Fibroblast of lung (primary cell): ENCODE results near the gene OGFOD2. TPM values are rescaled to one million over a fixed set of nuclear protein-coding genes. Genes with fewer than 3 reads are reported as not detected.

Source experiments
- DNase-seq, 2 donors: peaks; one replicate each; pipeline versions ENCODE4 v3.0.0 to v3.0.0-alpha.2; 2010; ENCODE audit warnings: low read depth in 2 of 2
- H2AFZ ChIP-seq: 2 replicates; pipeline ENCODE4 v1.5.1; 2012; ENCODE audit warnings: low read length, control low read depth, inconsistent platforms
- H3K27ac ChIP-seq: 2 replicates; pipeline ENCODE4 v1.5.1; 2011; ENCODE audit warnings: low read length, control low read depth; ENCODE audit not compliant: insufficient read depth
- H3K27me3 ChIP-seq: 2 replicates; pipeline ENCODE4 v1.5.1; 2011; ENCODE audit warnings: mild to moderate bottlenecking, low read length; ENCODE audit not compliant: control insufficient read depth, insufficient read depth
- H3K36me3 ChIP-seq: 2 replicates; pipeline ENCODE4 v1.5.1; 2011; ENCODE audit warnings: low read length; ENCODE audit not compliant: control insufficient read depth, insufficient read depth
- H3K4me1 ChIP-seq: 2 replicates; pipeline ENCODE4 v1.5.1; 2011; ENCODE audit warnings: low read length; ENCODE audit not compliant: control insufficient read depth, insufficient read depth; ENCODE audit errors: extremely low read depth
- H3K4me2 ChIP-seq: 2 replicates; pipeline ENCODE4 v1.5.1; 2011; ENCODE audit warnings: low read length, control low read depth; ENCODE audit not compliant: insufficient read depth; ENCODE audit errors: extremely low read depth
- H3K4me3 ChIP-seq, 4 experiments: fragments of 200-600 bp in 1 of 4; sonication (generic) in 1 of 4; replicated peaks in 1 of 4; 2 replicates each; pipeline ENCODE4 v1.5.1; 2011 to 2016; ENCODE audit warnings: low read length in 4 of 4, low read depth in 3 of 4, mild to moderate bottlenecking in 3 of 4, control low read depth in 2 of 4, inconsistent platforms in 1 of 4, mixed read lengths in 1 of 4; ENCODE audit not compliant: insufficient read depth in 1 of 4; ENCODE audit errors: control extremely low read depth in 1 of 4
- H3K79me2 ChIP-seq: 2 replicates; pipeline ENCODE4 v1.5.1; 2012; ENCODE audit warnings: mild to moderate bottlenecking, low read length, inconsistent platforms; ENCODE audit not compliant: control insufficient read depth, insufficient read depth
- H3K9ac ChIP-seq: 2 replicates; pipeline ENCODE4 v1.5.1; 2011; ENCODE audit warnings: mild to moderate bottlenecking, low read length, control low read depth; ENCODE audit not compliant: insufficient read depth
- H3K9me3 ChIP-seq: 2 replicates; pipeline ENCODE4 v1.5.1; 2012; ENCODE audit warnings: low read depth, low read length; ENCODE audit not compliant: control insufficient read depth, insufficient read depth
- H4K20me1 ChIP-seq: 2 replicates; pipeline ENCODE4 v1.5.1; 2011; ENCODE audit warnings: low read length; ENCODE audit not compliant: control insufficient read depth, insufficient read depth; ENCODE audit errors: extremely low read depth
- EZH2 ChIP-seq: IDR thresholded peaks from 2 replicates; pipeline ENCODE4 v1.5.1; 2012; ENCODE audit warnings: low read length, control low read depth, mild to moderate bottlenecking; ENCODE audit errors: missing control alignments
- polyA plus RNA-seq, 2 donors: library from polyadenylated mRNA; depleted of rRNA in 1 of 2; stranded (reverse) in 1 of 2; unstranded in 1 of 2; fragments of >200 nt; gene quantifications; 2 replicates each; pipeline ENCODE4 v1.2.1, GENCODE V29; 2011 to 2012; ENCODE audit warnings: missing spikeins in 1 of 2
- total RNA-seq: library from RNA; depleted of rRNA; stranded (reverse); fragments of >200 nt; gene quantifications from 2 replicates; pipeline ENCODE4 v1.2.1, GENCODE V29; 2014
- TF ChIP-seq, protein P1 (sequence below), 2 donors: IDR thresholded peaks in 1 of 2; conservative IDR thresholded peaks in 1 of 2; 1 replicate in 1 of 2; 2 replicates in 1 of 2; pipeline ENCODE4 v1.5.1; 2011 to 2012; ENCODE audit warnings: low read length in 2 of 2, control low read depth in 1 of 2, inconsistent platforms in 1 of 2, low read depth in 1 of 2, mild to moderate bottlenecking in 1 of 2

The OGFOD2 gene
- total and polyA plus RNA-seq, 2 donors (not counting 1 experiment from before 2014, with no cell fraction given) = 5.2 to 9.6 TPM

DNA sequence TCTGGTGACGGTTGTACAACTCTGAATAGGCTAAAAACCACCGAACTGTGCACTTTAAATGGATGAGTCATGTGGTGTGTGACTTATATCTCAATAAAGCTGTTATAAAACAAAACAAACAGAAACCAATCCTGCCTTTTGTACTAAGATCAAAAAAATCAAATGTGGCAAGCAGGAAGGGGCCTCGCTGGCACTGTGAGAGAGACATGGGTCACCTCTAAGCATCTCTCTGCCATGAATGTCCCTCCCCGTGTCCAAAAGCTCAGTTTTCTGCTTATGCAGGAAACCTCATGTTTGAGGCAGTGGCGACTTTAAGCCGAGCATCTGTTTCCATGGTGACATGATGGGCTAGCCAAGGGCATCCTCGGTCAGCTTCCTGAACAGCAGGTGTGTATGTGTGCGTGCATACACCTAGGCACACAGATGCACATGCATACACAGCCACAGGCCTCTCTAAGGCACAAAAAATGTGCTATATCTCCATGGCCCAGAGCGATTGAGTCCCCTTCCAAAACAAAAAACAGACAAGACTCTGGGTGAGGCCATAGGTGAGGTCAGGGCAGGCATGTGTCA, 49.9 kb downstream of the OGFOD2 start:
- Histone ChIP-seq H3K79me2 (no peaks in the 10 kb centered on the region), H3K9ac (no peak overlapping the region), H2AFZ (no peak overlapping the region), H4K20me1 (no peaks in the 10 kb centered on the region), H3K27ac (no peak overlapping the region), H3K9me3 (no peaks in the 10 kb centered on the region), H3K4me3 (no peak overlapping the region), H3K27me3 (no peaks in the 10 kb centered on the region), H3K4me1 (peaks cover 3% of the 10 kb centered on the region), H3K36me3 (no peaks in the 10 kb centered on the region), H3K4me2 (no peak overlapping the region)
- TF ChIP-seq, protein P1, sequence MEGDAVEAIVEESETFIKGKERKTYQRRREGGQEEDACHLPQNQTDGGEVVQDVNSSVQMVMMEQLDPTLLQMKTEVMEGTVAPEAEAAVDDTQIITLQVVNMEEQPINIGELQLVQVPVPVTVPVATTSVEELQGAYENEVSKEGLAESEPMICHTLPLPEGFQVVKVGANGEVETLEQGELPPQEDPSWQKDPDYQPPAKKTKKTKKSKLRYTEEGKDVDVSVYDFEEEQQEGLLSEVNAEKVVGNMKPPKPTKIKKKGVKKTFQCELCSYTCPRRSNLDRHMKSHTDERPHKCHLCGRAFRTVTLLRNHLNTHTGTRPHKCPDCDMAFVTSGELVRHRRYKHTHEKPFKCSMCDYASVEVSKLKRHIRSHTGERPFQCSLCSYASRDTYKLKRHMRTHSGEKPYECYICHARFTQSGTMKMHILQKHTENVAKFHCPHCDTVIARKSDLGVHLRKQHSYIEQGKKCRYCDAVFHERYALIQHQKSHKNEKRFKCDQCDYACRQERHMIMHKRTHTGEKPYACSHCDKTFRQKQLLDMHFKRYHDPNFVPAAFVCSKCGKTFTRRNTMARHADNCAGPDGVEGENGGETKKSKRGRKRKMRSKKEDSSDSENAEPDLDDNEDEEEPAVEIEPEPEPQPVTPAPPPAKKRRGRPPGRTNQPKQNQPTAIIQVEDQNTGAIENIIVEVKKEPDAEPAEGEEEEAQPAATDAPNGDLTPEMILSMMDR (conservative IDR thresholded peaks at IDR 0.05 in 1 of 2, IDR thresholded peaks at IDR 0.05 in 1 of 2; ENCODE audit: low read depth in 1 of 2, low read length in 2 of 2) = no peak
- TF ChIP-seq EZH2 = no peak
- DNase-seq = peak; percentile 44 to 47

DNA sequence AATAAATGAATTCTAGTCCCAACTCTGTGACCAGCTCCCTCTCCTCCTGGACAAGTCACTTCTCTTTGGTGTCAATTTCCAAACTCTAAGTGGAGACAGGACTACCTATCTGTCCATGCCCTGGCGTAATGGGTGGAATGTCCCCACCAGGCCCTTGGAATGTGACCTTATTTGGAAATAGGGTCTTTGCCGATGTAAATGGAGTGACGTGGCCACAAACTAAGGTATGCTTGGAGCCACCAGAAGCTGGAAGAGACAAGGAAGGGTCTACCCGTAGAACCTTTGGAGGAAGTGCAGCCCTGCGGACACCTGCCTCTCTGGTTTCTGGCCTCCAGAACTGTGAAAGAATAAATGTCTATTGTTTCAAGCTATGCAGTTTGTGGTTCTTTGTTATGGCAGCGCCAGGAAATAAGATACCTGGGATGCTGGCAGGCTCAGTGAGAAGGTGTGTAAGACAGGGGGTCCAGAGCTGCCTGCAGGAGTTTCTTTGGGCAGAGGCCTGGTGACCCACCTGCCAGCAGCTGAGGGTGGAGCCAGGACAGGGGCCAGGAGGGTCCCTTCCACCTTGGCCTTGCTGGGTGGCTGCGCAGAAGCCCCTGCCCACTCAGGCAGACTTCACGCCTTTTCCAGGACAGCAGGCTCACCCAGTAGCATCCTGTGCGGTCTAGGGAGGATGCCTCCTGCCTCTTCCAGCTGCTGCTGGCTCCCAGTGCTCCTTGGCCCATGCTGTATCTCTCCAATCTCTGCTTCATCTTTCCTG, 51.2 kb downstream of the OGFOD2 start:
- Histone ChIP-seq H3K4me2 (no peak overlapping the region), H3K27ac (no peak overlapping the region), H3K27me3 (no peaks in the 10 kb centered on the region), H4K20me1 (no peaks in the 10 kb centered on the region), H2AFZ (no peak overlapping the region), H3K4me1 (peaks cover 3% of the 10 kb centered on the region), H3K9me3 (no peaks in the 10 kb centered on the region), H3K36me3 (no peaks in the 10 kb centered on the region), H3K4me3 (no peak overlapping the region), H3K9ac (no peak overlapping the region), H3K79me2 (no peaks in the 10 kb centered on the region)
- TF ChIP-seq, protein P1 (conservative IDR thresholded peaks at IDR 0.05 in 1 of 2, IDR thresholded peaks at IDR 0.05 in 1 of 2; ENCODE audit: low read depth in 1 of 2, low read length in 2 of 2) = no peak
- TF ChIP-seq EZH2 = no peak
- no peak for DNase-seq

DNA sequence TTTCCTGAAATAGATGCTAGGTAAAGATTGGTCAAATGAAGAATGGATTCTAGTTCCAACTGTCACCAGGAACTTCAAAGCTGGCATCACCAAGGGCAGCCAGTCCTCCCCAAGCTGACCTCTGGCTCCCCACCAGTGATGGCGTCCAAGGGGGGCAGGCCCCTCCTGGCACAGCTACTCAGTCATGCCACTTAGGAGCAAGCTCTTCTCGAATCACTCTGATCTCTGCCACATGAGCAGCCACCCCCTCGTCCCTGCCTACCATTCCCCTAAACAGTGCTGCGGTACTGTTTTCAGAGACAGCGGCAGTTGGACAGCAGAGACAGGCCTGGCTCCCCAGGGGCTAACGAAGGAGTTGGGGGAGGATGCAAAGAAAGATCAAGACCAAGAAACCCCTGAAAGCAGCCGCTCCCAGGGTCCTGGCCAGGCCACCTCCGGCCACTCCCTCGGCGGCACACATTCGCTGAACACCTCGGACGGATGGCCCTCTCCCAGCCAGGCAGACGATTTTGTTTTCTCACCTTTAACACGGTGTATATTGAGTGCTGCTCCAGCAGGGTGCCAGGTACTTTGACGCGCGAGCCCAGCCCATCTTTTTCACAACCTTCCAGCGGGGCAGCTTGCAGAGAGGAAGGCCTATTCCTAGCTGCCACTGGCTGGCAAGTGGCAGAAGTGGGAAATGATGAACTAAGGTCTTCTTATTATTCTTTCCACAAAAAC, 52.8 kb downstream of the OGFOD2 start:
- Histone ChIP-seq H3K79me2 (no peaks in the 10 kb centered on the region), H4K20me1 (no peaks in the 10 kb centered on the region), H3K4me2 (no peak overlapping the region), H3K9ac (no peak overlapping the region), H2AFZ (no peak overlapping the region), H3K4me3 (no peak overlapping the region), H3K9me3 (no peaks in the 10 kb centered on the region), H3K27me3 (no peaks in the 10 kb centered on the region), H3K4me1 (peaks cover 3% of the 10 kb centered on the region), H3K27ac (no peak overlapping the region), H3K36me3 (peaks cover 4% of the 10 kb centered on the region)
- TF ChIP-seq, protein P1 (conservative IDR thresholded peaks at IDR 0.05 in 1 of 2, IDR thresholded peaks at IDR 0.05 in 1 of 2; ENCODE audit: low read depth in 1 of 2, low read length in 2 of 2) = no peak
- TF ChIP-seq EZH2 = no peak
- no peak for DNase-seq
